GM21619 (cell line): ENCODE data around the gene DPH6.
"Not testable (repeated sequence)": the region's sequence is repeated elsewhere in the genome, so short reads cannot be mapped to it uniquely, and the experiment has no call there.

Source experiments
- ATAC-seq: cut with Tn5 transposase; IDR thresholded peaks from one replicate; pipeline ENCODE4 v1.9.1; 2021; ENCODE audit not compliant: unreplicated experiment

DPH6 gene

GRCh38 chr15:35441279-35441678 lies 104.7 kb downstream of the DPH6 start:
- not testable (repeated sequence) for ATAC-seq

- no peak for ATAC-seq
These were observed 105.7 kb downstream of the DPH6 start for GRCh38 chr15:35440265-35440664.

GRCh38 chr15:35439291-35439690 lies 106.7 kb downstream of the DPH6 start:
- no peak for ATAC-seq

GRCh38 chr15:35437157-35437556 lies 108.8 kb downstream of the DPH6 start:
- ATAC-seq: no peak

- ATAC-seq: no peak
These were observed 109.5 kb downstream of the DPH6 start for GRCh38 chr15:35436422-35436821.

GRCh38 chr15:35431281-35431680 lies 114.7 kb downstream of the DPH6 start:
- no peak for ATAC-seq

GRCh38 chr15:35430301-35430700 lies 115.7 kb downstream of the DPH6 start:
- ATAC-seq: no peak

GRCh38 chr15:35427496-35427895 lies 118.5 kb downstream of the DPH6 start:
- ATAC-seq: no peak

GRCh38 chr15:35427091-35427490 lies 118.9 kb downstream of the DPH6 start:
- no peak for ATAC-seq

- no peak for ATAC-seq
These were observed 135.2 kb downstream of the DPH6 start for GRCh38 chr15:35410775-35411174.

- ATAC-seq: no peak
These were observed 146.1 kb downstream of the DPH6 start for GRCh38 chr15:35399901-35400300.

GRCh38 chr15:35397027-35397426 lies 148.9 kb downstream of the DPH6 start:
- no peak for ATAC-seq

- ATAC-seq: no peak
These were observed 151.5 kb downstream of the DPH6 start for GRCh38 chr15:35394416-35394815.

GRCh38 chr15:35393398-35393797 lies 152.6 kb downstream of the DPH6 start:
- ATAC-seq: no peak

GRCh38 chr15:35391408-35391984 lies 154.5 kb downstream of the DPH6 start:
- not testable (repeated sequence) for ATAC-seq

GRCh38 chr15:35383506-35383905 lies 162.5 kb downstream of the DPH6 start:
- ATAC-seq: no peak

- no peak for ATAC-seq
These were observed 164.6 kb downstream of the DPH6 start for GRCh38 chr15:35381328-35381727.

GRCh38 chr15:35379972-35380371 lies 166.0 kb downstream of the DPH6 start:
- ATAC-seq: no peak

GRCh38 chr15:35378454-35378853 lies 167.5 kb downstream of the DPH6 start:
- ATAC-seq: not testable (repeated sequence)

GRCh38 chr15:35376707-35377106 lies 169.3 kb downstream of the DPH6 start:
- no peak for ATAC-seq

GRCh38 chr15:35374661-35375060 lies 171.3 kb downstream of the DPH6 start:
- ATAC-seq: no peak

GRCh38 chr15:35362195-35362829 lies 183.7 kb downstream of the DPH6 start:
- no peak for ATAC-seq

- ATAC-seq: no peak
These were observed 187.1 kb downstream of the DPH6 start for GRCh38 chr15:35358824-35359223.
